Stimulated activated naive CD4-positive, alpha-beta T cell (primary cell): ENCODE results near the gene DSCAML1.

Experiments used
- DNase-seq, 6 experiments: peaks; one replicate each; lab custom pipeline; 2025; lab: John Stamatoyannopoulos, UW

The DSCAML1 gene

DNA sequence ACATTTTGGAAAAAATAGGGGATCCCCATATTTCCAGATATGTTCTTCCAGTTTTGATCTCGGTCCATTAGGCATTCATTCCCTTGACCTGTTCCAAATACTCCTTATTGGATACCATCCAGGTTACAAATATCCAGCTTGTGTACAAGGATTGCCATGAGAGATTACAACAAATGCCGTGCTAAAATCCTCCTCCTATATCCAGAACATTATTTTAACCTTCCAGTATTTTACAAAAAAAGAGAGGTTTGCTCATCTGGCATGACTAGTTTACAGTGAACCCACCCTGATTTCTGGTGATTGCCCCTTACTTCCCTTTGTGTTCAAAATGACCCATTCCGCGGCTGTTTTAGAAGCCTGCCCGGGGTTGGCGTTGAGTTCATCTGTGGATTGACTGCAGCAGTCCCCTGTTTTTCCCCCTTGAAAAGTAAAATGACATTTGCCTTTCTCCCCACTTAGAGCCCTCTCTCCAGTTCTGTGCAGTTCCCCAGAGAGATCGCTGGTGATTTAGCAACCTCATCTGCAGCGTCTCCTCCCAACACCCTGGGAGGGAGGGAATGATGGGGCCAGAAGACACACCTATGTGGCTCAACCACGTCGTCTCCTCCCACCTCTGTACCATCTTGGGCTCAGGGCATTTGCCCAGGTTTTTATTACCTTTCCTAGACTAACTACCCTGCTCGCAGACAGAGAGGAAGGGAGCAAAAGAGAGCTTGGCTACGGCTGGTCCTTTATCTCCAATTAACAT, 73.6 kb downstream of the DSCAML1 start:
- no peak for DNase-seq

- no peak for DNase-seq
Observed at GRCh38 chr11:117722082-117722481, 74.9 kb downstream of the DSCAML1 start.

DNA sequence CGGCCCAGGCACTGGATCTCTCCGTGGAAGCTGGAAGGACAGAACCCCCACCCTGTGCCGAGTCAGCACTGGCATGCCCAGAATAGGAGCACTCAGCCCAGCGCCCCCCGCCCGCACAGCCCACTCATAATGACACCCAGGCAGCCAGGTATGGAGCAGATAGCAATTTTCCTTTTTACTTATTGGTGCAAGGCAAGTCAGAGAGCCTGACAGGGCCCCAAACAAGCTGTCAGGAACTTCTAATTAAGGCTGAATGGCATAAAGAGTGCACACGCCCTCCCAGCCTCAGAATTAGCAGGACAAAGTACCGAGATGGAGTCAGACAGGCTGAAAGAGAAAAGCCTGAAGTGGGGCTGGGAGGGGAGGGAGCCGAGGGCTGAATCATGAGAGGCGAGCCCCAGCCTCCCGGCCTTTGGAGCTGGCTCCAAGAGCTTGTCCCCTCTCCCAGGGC, 76.9 kb downstream of the DSCAML1 start:
- no peak for DNase-seq

- no peak for DNase-seq
Observed at GRCh38 chr11:117719480-117719879, 77.5 kb downstream of the DSCAML1 start.

- no peak for DNase-seq
Observed at GRCh38 chr11:117717485-117718314, 79.3 kb downstream of the DSCAML1 start.

GRCh38 chr11:117716521-117717440, 80.2 kb downstream of the DSCAML1 start:
- DNase-seq = no peak

DNA sequence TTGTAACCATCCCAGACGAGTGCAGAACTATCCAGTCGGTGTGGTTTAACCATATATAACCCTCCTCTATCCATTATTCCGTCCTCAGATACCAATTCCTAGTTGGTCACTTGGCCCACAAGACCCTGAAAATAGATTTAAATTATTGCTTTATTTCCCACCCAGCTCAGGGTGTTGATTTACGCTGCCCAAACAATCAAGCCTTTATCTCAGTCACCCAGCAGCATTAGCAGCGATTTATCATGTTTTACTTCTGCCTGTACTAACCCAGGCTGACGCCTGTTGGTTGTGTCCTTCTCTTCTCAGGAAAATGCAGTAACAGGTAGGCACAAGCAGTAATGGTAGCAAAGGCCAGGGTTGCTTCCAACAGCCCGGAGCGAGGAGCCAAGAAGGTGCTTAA, 81.2 kb downstream of the DSCAML1 start:
- DNase-seq = no peak

GRCh38 chr11:117713538-117713991, 83.5 kb downstream of the DSCAML1 start:
- DNase-seq = no peak

GRCh38 chr11:117712530-117712929, 84.5 kb downstream of the DSCAML1 start:
- DNase-seq = no peak

GRCh38 chr11:117711331-117711730, 85.7 kb downstream of the DSCAML1 start:
- no peak for DNase-seq

DNA sequence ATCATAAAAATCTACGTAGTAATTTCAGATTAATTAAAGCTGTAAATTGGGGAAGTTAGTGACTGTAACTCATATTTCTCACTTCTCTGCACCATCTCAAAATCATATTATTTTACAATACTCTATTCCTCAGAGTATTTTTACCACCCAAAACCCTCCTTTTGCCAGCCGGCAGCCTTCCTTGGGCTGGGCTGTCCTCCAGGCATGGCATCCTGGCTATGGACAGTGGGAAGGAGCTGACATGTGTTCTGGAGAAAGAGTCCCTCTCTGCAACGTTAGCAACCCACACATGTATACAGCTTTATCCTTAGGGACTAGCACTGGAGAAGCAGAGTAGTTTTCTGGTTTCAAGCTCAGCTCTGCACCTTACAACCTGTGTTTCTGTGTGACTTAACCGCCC, 86.8 kb downstream of the DSCAML1 start:
- DNase-seq = no peak

- no peak for DNase-seq
Observed at GRCh38 chr11:117706322-117706814, 90.6 kb downstream of the DSCAML1 start.

- DNase-seq = no peak
Observed at GRCh38 chr11:117705866-117706265, 91.2 kb downstream of the DSCAML1 start.

- no peak for DNase-seq
Observed at GRCh38 chr11:117704395-117705100, 92.5 kb downstream of the DSCAML1 start.

DNA sequence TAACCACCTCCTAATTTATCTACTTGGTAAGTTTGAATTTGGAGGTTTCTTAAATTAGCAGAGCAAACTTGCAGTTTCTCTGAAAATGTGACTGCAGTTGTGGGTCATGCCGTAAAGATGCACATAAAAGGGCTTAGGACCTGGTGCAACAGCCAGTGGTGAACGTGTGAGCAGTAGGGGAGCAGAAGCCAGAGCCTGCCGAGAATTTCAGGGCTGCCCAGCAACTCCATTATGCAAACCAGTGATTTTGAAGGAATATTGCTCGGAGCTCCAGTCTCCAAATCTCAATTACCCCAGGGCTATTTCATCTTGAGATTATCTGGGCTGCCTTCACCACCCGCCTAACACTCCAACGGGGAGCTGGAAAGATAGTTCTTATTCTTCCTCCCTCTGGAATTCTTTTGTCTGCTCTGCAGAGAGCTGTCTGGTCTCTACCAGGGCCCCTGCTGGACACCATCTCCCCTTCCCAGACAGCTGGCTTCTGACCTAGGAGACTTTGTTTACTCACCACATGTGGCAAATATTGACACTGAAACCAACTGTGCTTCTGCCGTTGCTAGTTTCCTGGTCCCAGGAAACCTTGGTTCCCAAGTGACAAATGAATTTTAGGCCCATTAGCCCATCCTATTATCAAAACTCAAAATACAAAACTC, 93.9 kb downstream of the DSCAML1 start:
- no peak for DNase-seq

DNA sequence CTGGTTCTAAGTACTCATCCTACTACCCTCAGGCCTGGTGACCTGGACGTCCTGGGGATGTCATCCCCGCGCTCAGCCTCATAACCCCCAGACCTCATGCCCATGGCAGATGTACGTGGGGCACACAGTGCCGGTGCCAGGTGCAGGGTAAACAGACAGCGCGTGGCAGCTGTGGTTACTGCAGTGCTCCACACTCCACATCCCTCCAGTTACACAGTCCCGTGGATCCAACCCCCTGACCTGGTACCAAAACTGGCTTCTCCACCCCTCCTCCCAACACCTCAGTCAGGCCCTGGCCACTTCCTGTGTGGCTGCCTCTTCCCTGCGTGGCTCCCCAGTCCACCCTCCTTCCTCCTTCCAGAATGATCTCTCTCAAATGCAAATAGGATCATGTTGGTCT, 95.2 kb downstream of the DSCAML1 start:
- DNase-seq = no peak

DNA sequence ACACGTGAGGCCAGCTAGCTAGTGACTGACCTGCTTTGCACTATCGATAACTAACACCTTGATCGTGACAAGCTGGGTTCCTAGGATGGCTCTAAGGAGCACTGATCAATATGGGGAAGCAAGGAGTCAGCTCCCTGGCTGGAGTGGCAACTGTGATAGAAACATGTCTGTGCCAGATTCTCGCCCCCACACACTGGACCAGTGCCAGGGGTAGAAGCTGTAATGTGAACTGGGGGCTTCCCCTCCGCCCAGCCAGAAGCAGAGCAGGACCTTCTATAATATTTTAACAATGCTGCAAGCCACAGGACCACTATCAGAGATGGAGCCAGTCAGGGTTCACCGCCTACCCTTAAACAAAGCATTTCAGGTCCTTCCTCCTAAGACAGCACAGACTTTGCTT, 96.5 kb downstream of the DSCAML1 start:
- no peak for DNase-seq

- no peak for DNase-seq
Observed at GRCh38 chr11:117697319-117697718, 99.7 kb downstream of the DSCAML1 start.

- DNase-seq = no peak
Observed at GRCh38 chr11:117696540-117696939, 100.5 kb downstream of the DSCAML1 start.

DNA sequence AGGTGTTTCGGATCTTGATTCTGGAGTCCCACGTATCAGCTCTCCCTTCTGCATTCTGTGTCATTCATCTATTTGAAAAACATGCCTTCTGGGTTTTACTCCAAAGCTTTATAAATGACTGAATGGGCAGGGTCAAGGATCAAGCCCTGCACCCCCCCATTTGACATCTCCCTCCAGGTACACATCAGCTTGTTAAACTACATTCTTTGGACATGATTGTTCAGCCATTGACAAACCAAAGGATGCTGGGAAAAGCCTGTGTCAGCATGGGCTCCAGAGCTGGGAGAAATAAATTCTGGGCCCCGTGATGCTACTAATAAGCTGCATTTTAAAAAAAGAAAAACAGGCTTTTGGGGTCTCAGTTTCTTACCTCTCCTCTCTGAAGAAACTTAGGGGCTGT, 103.7 kb downstream of the DSCAML1 start:
- DNase-seq = no peak

DNA sequence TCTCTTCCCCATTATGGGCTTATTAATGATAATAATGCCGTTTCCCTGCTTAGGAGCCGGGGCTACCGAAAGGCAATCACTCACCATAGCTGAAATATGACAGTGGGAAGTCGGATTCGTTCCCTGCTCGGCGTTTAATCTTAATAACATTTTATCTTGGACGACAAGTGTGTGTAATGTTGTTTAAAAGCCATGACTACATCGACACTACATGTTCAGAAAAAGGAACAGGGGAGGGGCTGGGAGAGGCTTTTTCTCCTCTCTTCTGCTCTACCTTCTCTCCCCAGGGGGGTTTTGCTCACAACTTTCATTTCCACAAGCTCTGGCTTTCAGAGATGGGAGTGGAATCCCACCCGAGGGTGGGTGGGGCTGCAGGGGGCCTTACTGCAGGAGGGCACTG, 105.5 kb downstream of the DSCAML1 start:
- DNase-seq = no peak
